ENCODE measurements around the gene ATP13A4. TPM values are rescaled to one million over a fixed set of nuclear protein-coding genes. Genes with fewer than 3 reads are reported as not detected.
"Not testable (repeated sequence)": the region's sequence is repeated elsewhere in the genome, so short reads cannot be mapped to it uniquely, and the experiment has no call there.

The ATP13A4 gene
- total and polyA plus RNA-seq, 5 experiments from 2014 or later, result 0.53 to 7.1 (median 2.8) TPM; not detected in 1

GRCh38 chr3:193548406-193548805 lies 6.3 kb downstream of the ATP13A4 start:
- Mint-ChIP-seq H3K36me3 (peaks cover 2 to 13% (median 7%) of the 10 kb centered on the region in 3 donors), H3K27me3 (no peaks in the 10 kb centered on the region), H3K9me3 (peaks cover 0 to 19% (median 9%) of the 10 kb centered on the region in 9 donors), H3K4me1 (no peaks in the 10 kb centered on the region), H3K27ac (no peak overlapping the region), H3K4me3 (no peak overlapping the region)
- no peak for DNase-seq
- ATAC-seq, result no peak
- POLR2A ChIA-PET, result no interaction called here

- DNase-seq (no peak), ATAC-seq (no peak)
- no peaks in the 10 kb centered on the region for H3K4me1 Mint-ChIP-seq
- no peak overlapping the region for H3K4me3 Mint-ChIP-seq
- H3K9me3 Mint-ChIP-seq, result peaks cover 0 to 19% (median 9%) of the 10 kb centered on the region in 9 donors
- no peak overlapping the region for H3K27ac Mint-ChIP-seq
- POLR2A ChIA-PET, result no interaction called here
- no peaks in the 10 kb centered on the region for H3K27me3 Mint-ChIP-seq
- peaks cover 2 to 13% (median 7%) of the 10 kb centered on the region in 3 donors for H3K36me3 Mint-ChIP-seq
Observed at GRCh38 chr3:193546129-193546528, 8.6 kb downstream of the ATP13A4 start.

GRCh38 chr3:193545304-193545703 lies 9.4 kb downstream of the ATP13A4 start:
- DNase-seq (no peak), ATAC-seq (no peak)
- POLR2A ChIA-PET, result no interaction called here
- Mint-ChIP-seq H3K4me1 (no peaks in the 10 kb centered on the region), H3K36me3 (peaks cover 2 to 13% (median 7%) of the 10 kb centered on the region in 3 donors), H3K27ac (no peak overlapping the region), H3K9me3 (peaks cover 0 to 19% (median 9%) of the 10 kb centered on the region in 9 donors), H3K4me3 (no peak overlapping the region), H3K27me3 (no peaks in the 10 kb centered on the region)

DNA sequence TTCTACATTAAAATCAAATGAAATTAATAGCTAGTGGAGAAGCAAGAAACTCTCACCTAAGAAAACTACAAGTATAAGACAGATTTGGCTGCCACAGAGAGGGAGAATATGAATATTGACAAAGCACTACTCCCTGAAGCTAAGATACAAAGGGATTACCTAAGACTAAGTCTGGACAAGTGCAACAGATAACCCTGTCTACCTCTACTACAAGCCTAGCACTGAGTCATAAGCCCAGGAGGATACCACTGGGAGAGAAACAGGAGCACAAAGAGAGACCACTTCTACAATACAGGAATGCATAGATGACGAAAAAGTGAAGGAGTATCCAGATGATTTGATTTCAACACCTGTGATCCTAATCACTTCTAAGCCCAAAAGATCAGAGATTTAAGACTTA lies 10.4 kb downstream of the ATP13A4 start:
- no peak for ATAC-seq
- POLR2A ChIA-PET, result no interaction called here
- no peak for DNase-seq
- H3K27me3 Mint-ChIP-seq, result no peaks in the 10 kb centered on the region
- no peaks in the 10 kb centered on the region for H3K4me1 Mint-ChIP-seq
- H3K4me3 Mint-ChIP-seq, result no peak overlapping the region
- peaks cover 2 to 13% (median 7%) of the 10 kb centered on the region in 3 donors for H3K36me3 Mint-ChIP-seq
- peaks cover 0 to 19% (median 9%) of the 10 kb centered on the region in 9 donors for H3K9me3 Mint-ChIP-seq
- H3K27ac Mint-ChIP-seq, result no peak overlapping the region

GRCh38 chr3:193530231-193531165 lies 24.2 kb downstream of the ATP13A4 start:
- H3K27me3 Mint-ChIP-seq, result peaks cover 2 to 28% (median 7%) of the 10 kb centered on the region in 5 donors
- H3K27ac Mint-ChIP-seq, result no peak overlapping the region

GRCh38 chr3:193526085-193526484 lies 28.6 kb downstream of the ATP13A4 start:
- H3K9me3 Mint-ChIP-seq, DNase-seq, H3K27ac Mint-ChIP-seq, H3K36me3 Mint-ChIP-seq, H3K4me1 Mint-ChIP-seq, POLR2A ChIA-PET, ATAC-seq, H3K4me3 Mint-ChIP-seq: not testable (repeated sequence)
- H3K27me3 Mint-ChIP-seq, result peaks cover 2 to 34% (median 7%) of the 10 kb centered on the region in 5 donors

More at GRCh38 chr3:193530231-193531165, 24.2 kb downstream of the ATP13A4 start:
- DNase-seq, result no peak
- peaks cover 0 to 2% (median 0%) of the 10 kb centered on the region in 9 donors for H3K9me3 Mint-ChIP-seq
- H3K4me3 Mint-ChIP-seq, result no peak overlapping the region
- no peaks in the 10 kb centered on the region for H3K4me1 Mint-ChIP-seq
- ATAC-seq, result no peak
- H3K36me3 Mint-ChIP-seq, result peaks cover 0 to 18% (median 2%) of the 10 kb centered on the region in 3 donors
- POLR2A ChIA-PET, result no interaction called here

DNA sequence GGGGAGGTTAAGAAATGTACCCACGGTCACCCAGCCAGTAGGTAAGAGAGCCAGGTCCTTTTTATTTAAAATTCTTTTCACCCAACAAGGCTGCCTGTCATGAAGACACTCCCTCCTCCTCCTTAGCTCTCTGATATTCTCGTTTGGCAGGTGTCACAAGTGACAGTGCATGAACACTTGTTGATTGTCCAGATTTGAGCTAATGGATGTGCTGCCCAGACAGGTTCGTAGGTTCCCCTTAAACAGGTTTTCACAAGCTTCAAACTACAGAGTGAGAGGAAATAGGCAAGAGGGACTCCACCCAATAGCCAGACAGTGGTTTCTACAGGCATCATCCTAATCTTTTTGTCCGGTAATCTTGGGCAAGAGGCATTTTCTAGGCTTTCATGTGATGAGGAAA lies 32.2 kb downstream of the ATP13A4 start:
- Mint-ChIP-seq H3K27me3 (peaks cover 0 to 35% (median 4%) of the 10 kb centered on the region in 5 donors), H3K4me1 (no peaks in the 10 kb centered on the region), H3K4me3 (no peak overlapping the region), H3K27ac (no peak overlapping the region), H3K9me3 (peaks cover 0 to 2% (median 0%) of the 10 kb centered on the region in 9 donors), H3K36me3 (peaks cover 0 to 2% (median 0%) of the 10 kb centered on the region in 3 donors)
- ATAC-seq, result no peak
- no peak for DNase-seq
- POLR2A ChIA-PET, result no interaction called here

GRCh38 chr3:193520738-193521137 lies 34.0 kb downstream of the ATP13A4 start:
- Mint-ChIP-seq H3K4me1 (no peaks in the 10 kb centered on the region), H3K27me3 (peaks cover 2 to 35% (median 4%) of the 10 kb centered on the region in 5 donors), H3K36me3 (no peaks in the 10 kb centered on the region), H3K9me3 (peaks cover 0 to 2% (median 0%) of the 10 kb centered on the region in 9 donors), H3K27ac (peak overlapping the region in 1 of 10 donors; percentile 15), H3K4me3 (no peak overlapping the region)
- POLR2A ChIA-PET, result interaction anchor here (0.6 kb wide), 1 partner anchor 19 kb away, joined by 3 read pairs; no protein-coding TSS in a partner anchor
- ATAC-seq (no peak), DNase-seq (no peak)

DNA sequence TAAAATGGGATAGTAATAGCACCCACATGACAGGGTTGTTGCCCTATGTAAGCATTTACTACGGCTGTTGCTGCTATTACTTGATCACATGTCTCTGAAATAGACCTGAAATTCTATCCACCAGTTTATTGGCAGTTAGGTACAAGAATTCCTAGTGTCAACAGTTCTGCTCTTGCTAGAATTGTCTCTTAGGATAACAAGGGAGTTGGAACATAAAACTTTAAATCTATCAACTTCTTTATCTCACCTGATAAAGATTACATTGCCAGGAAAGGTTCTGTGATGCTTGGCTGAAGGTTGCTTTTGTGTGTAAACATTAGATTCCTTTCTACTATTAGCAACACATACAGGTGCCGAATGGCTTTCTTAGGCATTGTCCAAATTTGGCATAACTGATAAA lies 38.7 kb downstream of the ATP13A4 start:
- H3K4me3 Mint-ChIP-seq, result no peak overlapping the region
- no peak overlapping the region for H3K27ac Mint-ChIP-seq
- peaks cover 0 to 2% (median 0%) of the 10 kb centered on the region in 3 donors for H3K36me3 Mint-ChIP-seq
- no peak for DNase-seq
- peaks cover 2 to 16% (median 4%) of the 10 kb centered on the region in 5 donors for H3K27me3 Mint-ChIP-seq
- no peaks in the 10 kb centered on the region for H3K9me3 Mint-ChIP-seq
- ATAC-seq, result no peak
- no peaks in the 10 kb centered on the region for H3K4me1 Mint-ChIP-seq
- POLR2A ChIA-PET, result no interaction called here

DNA sequence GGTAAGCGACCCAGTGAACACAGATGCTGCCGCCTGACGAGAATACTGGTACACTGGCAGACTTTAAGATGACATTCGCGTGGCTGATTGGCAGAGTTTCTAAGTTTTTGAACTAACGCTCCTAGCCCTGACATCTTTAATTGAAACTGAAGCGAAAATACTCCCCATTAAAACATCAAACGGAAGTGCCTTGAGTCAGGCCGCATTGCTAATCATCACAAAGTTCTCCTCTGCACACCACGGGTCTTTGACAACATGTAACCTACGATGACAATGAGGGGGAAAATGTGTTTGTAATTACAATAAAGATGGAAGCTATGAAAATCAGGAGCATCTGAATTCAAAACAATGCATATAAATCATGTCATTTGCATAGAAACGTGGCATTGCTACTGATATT lies 44.5 kb downstream of the ATP13A4 start:
- no peak overlapping the region for H3K27ac Mint-ChIP-seq
- no peaks in the 10 kb centered on the region for H3K4me1 Mint-ChIP-seq
- H3K27me3 Mint-ChIP-seq, result peaks cover 0 to 3% (median 0%) of the 10 kb centered on the region in 5 donors
- no peaks in the 10 kb centered on the region for H3K9me3 Mint-ChIP-seq
- peaks cover 0 to 2% (median 0%) of the 10 kb centered on the region in 3 donors for H3K36me3 Mint-ChIP-seq
- H3K4me3 Mint-ChIP-seq, result no peak overlapping the region
- DNase-seq, result no peak
- POLR2A ChIA-PET, result no interaction called here
- ATAC-seq, result no peak

GRCh38 chr3:193509103-193509965 lies 45.4 kb downstream of the ATP13A4 start:
- Mint-ChIP-seq H3K36me3 (no peaks in the 10 kb centered on the region), H3K27ac (peak overlapping the region in 1 of 10 donors; percentile 20), H3K4me3 (no peak overlapping the region), H3K27me3 (peaks cover 0 to 3% (median 0%) of the 10 kb centered on the region in 5 donors), H3K4me1 (no peaks in the 10 kb centered on the region), H3K9me3 (no peaks in the 10 kb centered on the region)
- ATAC-seq, result no peak
- POLR2A ChIA-PET, result no interaction called here
- no peak for DNase-seq

DNA sequence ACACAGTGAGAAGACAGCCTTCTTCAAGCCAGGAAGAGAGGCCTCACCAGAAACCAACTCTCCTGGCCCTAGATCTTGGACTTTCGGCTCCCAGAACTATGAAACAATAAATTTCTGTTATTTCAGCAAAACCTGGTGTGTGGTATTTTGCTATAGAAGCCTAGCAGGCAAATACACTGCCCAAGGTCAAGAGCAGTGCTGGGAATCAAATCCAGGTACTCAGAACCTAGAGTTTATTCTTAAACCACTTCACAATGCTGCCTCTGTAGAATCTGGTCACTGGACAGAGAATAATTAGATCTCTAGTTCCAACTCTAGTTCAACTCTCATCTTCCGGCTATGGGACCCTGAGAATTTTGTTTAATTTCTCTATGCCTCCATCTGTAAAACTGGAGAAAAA lies 46.6 kb downstream of the ATP13A4 start:
- Mint-ChIP-seq H3K36me3 (no peaks in the 10 kb centered on the region), H3K27me3 (peaks cover 0 to 7% (median 0%) of the 10 kb centered on the region in 5 donors), H3K4me3 (no peak overlapping the region), H3K4me1 (peaks cover 0 to 1% (median 0%) of the 10 kb centered on the region in 4 donors), H3K27ac (no peak overlapping the region), H3K9me3 (no peaks in the 10 kb centered on the region)
- POLR2A ChIA-PET, result no interaction called here
- no peak for ATAC-seq
- no peak for DNase-seq

Data from naive thymus-derived CD8-positive, alpha-beta T cell (primary cell).